Measurements from ENCODE around the gene CYTL1.
"Not testable (repeated sequence)": the region's sequence is repeated elsewhere in the genome, so short reads cannot be mapped to it uniquely, and the experiment has no call there.

Gene CYTL1

DNA sequence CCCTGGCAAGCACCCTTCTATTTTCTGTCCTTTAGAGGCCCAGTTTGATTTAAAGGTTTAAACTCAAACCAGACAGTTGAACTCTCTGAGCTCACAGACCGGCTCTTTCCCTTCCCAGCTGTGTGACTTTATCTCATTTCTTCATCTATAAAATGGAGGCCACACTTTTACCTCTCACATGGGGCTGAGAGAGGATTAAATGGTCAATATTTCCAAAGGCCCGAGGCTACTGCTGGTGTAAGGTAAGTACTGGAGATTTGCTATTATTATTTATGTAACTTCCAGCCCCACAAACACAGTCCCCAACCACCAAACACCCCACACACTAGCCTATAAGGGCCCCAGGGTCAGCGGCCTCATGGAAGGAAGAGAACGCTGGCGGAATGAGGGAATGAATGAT lies 13.6 kb upstream of the CYTL1 start:
- no peak for DNase-seq

DNA sequence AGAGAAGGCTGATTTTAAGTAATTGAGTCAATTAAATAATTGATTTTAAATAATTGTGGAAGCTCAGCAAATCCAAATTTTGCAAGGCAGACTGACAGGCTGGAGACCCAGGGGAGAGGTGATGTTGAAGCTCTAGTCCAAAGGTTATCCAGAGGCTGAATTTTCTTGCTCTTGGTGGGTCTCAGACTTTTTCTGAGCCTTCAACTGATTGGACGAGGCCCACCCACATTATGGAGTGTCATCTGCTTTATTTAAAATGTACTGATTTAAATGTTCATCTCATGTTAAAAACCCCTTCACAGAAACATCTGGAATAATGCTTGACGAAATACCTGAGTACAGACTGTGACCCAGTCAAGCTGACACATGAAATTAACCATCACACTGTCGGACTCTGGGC lies 11.7 kb upstream of the CYTL1 start:
- DNase-seq, result no peak

DNA sequence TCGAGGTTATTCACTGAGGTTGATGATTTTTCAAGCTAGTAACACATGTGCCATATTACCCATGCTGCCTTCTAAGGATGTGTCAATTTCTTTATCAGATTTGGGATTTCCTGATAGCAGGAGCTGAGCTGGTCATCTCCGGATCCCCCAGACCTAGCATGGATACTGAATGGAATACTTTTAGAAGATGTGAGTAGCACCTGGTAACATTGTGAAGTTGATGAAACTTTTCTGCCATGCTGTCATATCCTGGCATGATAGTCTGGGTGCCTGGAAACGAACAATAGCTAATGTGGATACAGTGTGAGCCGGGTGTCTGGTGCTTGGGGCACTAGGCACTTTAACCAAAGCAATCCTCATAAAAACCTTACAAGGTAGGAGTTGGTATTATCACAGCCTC lies 11.0 kb upstream of the CYTL1 start:
- no peak for DNase-seq

DNA sequence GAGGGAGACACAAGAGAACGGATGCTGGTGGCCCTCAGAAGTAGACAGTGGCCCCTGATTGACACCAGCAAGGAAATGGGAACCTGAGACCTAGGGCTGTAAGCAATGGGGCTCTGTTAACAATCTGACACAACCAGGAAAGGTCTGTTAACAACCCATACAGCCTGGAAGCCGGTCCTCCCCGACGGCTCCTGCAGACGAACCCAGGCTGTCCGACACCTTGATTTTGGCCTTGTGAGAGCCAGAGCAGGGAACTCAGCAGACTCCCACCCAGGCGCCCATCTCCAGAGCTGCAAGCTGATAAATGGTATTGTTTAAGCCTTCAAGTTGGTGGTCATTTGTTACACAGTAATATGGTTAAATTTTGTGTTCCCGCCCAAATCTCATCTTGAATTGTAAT lies 10.2 kb upstream of the CYTL1 start:
- no peak for DNase-seq

DNA sequence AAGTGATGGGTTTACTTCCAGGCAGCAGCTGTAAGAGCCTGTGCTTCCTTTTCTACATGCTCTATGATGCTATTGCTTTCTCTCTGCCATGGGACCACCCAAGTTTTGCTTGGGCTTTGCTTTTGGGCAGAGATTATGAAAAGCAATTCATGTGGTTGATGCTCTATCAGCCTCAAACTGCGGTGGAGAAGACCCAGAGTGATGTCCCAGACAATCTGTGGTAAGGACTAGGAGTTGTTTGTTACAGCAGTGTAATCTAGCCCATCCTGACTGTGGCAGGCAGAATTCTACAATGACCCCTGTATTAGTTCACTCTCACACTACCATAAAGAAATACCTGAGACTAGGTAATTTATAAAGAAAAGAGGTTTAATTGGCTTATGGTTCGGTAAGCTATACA lies 9.2 kb upstream of the CYTL1 start:
- DNase-seq, result no peak

DNA sequence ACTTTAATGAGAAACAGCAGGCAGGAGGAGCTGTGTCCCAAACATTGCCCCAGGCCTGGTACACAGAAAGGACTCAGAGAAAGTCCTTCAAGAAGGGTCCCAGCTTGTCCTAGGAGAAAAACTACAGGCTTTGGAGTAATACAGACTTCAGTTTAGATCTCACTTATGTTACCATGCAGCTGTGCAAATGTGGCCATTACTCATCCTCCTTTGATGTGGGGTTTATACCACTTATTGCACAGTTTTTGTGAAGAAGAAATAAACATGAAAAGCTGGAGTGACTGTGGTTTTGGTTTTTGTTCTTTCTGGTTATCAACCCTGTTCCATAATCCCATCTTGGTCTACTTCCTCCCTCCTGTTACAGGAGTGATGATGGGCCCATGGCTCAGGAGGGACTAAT lies 8.1 kb upstream of the CYTL1 start:
- no peak for DNase-seq

DNA sequence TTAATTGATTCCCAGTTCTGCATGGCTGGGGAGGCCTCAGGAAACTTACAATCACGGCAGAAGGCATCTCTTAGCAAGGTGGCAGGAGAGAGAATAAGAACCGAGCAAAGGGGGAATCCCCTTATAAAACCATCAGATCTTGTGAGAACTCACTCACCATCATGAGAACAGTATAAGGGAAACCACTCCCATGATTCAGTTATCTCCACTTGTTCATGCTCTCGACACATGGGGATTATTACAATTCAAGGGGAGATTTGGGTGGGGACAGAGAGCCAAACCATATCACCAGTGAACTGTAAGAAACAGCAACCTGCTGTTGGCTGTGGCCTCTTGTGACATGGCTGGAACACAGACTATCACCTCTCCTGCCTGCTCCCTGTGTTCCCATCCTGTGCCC lies 7.1 kb upstream of the CYTL1 start:
- no peak for DNase-seq

DNA sequence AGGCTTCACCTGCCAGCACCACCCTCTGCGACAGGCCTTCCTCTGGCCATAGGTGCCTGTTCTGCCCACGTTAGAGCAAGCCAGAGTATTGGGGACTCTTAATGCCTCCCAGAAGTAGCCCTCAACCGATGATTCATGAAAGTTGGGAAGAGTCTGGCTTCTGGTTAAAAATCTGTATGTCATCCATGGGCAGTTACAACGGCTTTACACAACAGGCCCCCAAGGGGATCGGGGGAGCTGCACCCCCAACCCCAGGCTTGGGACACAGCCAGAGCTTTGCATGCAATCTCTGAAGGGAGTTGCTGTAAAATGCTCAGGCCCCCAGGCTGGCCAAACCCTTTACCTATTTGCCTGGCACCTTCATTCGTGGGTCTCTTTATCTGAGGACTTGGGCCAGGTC lies 5.4 kb upstream of the CYTL1 start:
- no peak for DNase-seq

DNA sequence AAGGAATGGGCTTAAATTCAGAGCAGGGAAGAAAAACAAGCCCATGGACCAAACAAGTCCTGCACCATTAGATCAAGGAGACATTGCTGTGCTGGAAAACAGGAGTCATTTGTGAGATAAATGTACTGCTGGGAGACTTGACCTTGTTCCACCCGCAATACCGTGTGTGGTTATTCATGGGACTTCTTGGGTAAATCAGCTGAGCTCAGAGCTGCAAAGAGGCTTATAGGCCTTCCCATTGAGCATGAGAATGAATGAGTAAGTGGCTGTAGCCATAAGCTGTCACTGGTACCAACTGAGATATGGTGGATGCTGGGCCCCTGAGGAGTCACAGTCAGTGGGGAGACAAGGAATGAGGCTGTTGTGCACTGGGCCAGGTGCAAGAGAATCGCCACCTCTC lies 2.3 kb upstream of the CYTL1 start:
- DNase-seq, result no peak

DNA sequence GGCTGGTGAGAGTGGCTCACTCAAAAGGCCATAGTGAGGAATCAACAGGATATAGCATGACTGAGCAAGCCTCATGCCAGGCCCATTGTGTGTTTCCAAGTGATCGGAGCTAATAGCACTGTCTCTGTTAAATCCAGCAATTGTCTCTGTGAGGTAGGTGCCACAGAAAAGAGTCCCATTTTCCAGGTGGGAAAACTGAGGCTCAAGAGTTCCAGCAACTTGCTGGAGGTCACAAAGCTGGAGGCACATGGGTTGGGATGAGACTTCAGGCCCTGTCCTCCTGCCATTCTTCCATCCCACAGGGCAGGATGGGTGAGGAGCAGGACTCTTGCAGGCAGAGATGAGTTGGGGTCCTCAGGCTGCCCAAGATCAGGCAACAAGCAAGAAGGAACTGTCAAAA lies 1.1 kb upstream of the CYTL1 start:
- DNase-seq, result no peak

DNA sequence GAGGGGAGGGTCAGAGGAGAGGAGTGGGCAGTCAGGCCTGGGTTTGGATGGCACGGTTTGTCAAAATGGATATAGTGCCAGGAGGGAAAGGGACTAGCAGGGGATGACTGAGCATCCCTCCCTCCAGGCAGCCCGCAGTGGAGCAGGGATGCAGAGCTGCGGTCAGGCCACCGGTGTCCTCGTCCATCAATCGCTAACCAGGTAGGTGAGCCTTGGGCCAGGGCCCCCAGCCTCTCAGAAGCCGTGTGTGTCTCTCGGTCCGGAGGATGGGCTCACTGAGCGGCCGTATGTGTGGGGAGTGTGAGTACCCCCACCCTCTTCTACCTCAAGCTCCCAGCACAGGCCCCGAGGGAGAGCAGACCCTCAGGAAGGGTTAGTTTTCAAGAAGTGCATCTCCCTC lies 538 bp upstream of the CYTL1 start:
- no peak for DNase-seq

DNA sequence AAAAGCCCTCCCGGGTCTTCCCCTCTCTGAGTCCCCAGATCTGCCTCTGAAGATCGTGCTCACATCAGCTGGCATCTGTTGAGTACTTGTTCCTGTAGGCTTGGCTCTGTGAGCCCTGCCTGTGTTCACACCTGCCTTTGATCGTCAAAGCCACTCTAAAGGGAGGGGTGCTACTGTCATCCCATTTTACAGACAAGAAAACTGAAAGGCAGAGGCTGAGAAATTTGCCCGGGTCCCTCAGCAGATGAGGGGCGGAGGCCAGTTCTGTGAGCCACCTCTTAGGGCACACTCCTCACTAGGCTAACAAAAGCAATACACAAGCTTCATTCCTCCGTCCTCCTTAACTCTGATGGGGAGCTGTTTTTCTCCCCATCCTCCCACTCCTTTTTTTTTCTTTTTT lies 655 bp downstream of the CYTL1 start:
- peak; percentile 22 for DNase-seq

DNA sequence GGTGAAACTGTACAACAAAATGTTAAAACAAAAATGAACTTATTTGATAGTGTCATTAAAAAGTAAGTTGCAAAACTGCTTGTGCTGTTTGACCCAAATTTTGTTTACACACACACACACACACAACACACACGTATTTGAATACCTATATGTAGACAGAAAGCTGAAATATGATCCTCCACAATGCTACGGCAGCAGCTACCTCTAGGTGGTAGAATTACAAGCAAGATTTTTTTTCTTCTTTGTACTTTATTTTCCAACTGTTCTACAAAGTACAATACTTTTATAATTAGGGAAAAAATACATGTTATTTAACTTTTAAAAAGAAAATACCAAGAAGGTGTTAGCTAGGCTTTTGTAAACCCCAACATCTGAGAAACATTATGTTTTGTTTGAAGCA lies 1.2 kb downstream of the CYTL1 start:
- no peak for DNase-seq

DNA sequence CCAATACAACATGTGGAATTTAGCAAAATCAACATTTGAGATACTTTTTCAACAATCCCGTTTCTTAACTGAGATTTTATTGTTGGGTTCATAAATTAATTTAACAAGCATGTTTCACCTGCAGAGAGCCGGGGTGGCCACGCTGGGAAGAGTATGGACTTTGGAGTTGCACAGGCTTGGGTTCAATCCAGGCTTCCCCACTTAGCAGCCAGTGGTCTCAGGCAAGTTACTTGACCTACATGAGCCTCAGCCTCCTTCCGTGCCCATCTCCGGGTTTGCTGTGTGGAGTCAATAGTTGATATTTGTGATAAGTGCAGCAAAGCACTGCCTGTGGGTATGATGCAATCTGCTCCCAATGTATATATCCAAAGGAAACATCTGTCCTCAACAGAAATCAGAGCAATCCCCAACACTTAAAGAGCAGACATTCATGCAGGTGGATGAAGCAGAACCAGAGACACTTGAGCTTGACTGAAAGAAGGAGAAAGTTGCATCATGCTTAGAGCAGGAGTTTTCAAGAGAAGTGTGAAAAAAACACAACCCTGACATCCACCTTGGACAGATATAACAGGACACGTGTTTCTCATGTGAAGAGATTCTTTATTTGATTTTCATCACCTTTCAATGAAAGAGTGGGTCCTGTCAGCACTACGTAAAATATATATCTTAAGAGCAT lies 5.1 kb downstream of the CYTL1 start:
- DNase-seq, result no peak

DNA sequence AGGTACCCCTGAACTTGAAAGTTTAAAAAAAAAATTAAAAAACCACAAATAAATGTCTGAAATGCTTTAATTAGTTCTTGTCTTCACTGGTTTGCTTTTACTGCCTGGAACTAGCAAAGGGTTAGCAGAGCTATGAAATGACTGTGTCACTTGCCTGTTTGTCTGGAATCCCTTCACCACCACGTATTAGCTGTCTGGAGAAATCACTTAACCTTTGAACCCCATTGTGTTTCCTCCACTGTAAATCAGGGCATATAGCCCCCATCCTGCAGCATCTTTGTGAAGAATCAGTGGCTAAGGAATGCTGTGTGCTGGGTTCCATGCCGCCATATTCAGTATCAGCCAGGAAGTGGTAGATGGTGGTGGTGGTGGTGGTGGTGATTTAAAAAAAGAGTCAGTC lies 6.3 kb downstream of the CYTL1 start:
- no peak for DNase-seq

DNA sequence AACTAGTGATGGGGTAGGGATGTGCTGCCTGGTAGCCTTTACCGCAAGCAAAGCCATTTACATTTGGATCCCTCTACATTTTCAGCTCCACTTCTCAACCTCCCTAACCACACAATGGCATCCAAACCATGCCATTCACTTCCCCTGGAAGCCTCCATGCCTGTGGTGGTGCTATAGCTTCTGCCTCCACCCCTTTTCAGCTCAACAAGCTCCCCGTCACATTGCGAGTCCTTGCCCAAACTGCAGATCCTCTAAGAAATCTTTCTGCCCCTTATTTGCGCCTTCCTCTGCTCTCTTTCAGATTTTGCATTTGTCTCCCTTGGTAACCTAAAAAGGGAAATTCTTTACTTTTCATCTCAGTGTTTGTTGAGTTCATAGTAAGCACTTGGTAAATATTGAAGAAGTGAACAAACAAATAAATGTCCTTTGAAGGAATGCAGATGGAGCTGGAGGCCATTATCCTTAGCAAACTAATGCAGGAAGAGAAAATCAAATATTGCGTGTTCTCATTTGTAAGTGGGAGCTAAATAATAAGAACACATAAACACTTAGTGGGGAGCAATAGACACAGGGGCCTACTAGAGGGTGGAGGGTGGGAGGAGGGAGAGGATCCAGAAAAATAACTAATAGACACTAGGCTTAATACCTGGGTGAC lies 6.9 kb downstream of the CYTL1 start:
- DNase-seq, result no peak

DNA sequence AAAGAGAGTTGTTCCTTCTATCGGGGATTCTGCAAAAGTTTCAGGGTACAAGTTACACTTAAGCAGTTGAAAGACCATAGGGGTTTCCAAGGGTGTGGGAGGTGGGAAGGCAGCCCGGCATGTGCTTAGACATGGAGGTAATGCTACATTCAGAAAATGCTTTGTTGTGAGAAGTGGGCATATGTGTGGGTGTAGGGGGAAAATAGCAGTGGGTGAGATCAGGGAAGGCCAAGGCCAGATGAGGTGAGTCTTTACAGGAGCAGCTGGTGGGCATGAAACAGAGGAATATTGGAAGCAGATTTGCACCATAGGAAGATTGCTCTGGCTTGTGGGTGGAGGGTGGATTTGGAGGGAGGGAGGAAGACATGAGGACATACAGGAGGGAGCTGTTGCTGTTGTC lies 8.3 kb downstream of the CYTL1 start:
- DNase-seq, result no peak

DNA sequence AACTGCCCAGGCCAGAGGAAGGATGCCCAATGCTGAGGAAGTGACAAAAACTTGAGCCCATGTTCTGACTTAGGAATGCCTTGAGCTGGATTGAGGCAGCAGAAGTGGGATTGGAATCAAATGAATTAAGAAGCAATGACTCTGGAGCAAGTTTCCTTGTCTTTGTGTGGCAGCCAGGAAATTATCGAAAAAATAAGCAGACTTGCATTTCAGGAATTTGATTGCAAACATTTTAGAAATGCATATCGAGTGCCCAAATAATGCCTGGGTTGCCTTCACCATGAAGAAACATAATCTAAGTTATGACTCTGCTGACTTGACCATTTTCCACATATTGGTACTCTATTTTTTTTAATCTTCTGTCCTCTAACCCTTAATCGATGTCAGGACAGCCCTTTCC lies 9.5 kb downstream of the CYTL1 start:
- DNase-seq, result no peak

DNA sequence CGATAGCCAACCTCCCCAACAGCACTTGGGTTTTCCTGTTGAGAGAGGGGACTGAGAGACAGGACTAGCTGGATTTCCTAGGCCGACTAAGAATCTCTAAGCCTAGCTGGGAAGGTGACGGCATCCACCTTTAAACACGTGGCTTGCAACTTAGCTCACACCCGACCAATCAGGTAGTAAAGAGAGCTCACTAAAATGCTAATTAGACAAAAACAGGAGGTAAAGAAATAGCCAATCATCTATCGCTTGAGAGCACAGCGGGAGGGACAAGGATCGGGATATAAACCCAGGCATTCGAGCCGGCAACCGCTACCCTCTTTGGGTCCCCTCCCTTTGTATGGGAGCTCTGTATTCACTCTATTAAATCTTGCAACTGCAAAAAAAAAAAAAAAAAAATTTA lies 12.3 kb downstream of the CYTL1 start:
- not testable (repeated sequence) for DNase-seq

DNA sequence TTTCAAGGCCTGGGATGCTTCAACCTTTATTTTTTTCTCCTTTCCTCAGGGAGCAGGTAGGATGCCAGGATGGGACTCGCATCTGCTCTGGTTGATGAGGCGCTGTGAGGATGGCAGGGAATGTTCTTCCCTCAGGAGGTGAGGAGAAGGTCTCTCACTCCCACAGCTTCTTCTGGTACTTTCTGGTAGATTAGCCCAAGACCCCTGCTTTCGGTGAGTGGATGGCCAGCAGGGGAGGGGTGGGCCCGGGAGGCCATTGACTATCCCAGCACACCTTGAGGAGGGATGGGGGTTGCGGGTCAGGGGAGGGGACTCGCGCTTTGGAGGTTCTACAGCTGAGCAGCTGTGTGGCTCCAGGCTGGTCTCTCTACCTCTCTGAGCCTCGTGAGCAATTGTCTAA lies 14.8 kb downstream of the CYTL1 start:
- DNase-seq, result no peak

DNA sequence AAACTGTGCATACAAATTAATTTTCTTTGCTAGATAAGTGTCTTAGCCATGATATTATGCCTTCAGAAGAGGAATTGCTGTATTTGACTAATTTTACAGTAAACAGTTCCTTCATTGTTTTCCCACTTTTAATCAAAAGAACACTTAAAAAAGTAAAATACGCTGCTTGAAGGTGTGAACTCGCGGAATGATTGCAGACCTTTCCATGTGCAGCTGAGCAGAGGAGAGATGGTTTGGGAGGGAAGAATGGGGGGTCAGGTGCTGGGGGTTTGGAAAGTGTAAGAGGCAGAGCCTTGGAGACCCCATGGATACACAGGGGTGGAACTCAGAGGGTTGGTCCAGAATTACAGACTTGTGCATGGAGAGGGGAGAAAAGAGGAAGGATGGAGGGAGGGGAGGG lies 15.3 kb downstream of the CYTL1 start:
- DNase-seq, result no peak

DNA sequence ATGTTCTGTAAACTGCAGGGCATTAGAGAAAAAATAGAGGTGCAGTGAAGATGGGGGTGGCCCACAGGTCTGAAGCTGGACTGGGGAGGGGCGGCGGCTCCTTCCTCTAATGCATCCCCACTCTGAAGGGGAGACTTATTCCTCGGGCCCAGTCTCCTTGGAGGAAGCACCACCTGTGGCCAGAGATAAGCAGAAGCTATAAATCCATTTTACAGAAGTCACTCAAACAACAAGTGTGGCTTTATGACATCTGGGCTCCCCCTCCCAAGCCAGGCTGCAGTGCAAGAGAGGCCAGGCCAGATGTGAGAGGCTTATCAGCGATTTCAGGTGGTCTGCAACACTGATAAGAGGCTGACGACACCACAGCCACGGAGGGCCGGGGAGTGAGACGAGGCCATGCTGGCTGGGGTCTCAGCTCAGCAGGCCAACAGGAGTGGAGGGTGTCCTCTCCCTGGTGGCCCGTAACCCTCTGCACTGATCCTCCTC lies 15.8 kb downstream of the CYTL1 start:
- no peak for DNase-seq

DNA sequence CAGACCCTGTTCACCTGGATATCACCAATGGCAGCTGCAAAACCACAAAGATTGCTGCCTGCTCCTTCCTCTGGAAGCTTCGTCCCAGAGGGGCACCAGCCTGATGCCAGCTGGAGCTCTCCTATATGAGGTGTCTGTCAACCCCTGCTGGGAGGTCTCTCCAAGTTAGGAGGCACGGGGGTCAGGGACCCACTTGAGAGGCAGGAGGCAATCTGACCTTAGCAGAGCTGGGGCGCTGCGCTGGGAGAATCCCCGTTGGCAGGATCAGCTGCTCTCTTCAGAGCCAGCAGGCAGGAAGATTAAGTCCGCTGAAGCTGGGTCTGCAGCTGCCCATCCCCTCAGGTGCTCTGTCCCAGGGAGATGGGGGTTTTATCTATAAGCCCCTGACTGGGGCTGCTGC lies 17.6 kb downstream of the CYTL1 start:
- DNase-seq, result not testable (repeated sequence)

DNA sequence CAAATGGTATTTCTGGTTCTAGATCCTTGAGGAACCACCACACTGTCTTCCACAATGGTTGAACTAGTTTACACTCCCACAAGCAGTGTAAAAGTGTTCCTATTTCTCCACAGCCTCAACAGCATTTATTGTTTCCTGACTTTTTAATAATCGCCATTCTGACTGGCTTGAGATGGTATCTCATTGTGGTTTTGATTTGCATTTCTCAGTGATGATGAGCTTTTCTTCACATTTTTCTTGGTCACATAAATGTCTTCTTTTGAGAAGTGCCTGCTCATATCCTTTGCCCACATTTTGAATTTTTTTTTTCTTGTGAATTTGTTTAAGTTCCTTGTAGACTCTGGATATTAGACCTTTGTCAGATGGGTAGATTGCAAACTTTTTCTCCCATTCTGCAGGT lies 22.3 kb downstream of the CYTL1 start:
- not testable (repeated sequence) for DNase-seq

DNA sequence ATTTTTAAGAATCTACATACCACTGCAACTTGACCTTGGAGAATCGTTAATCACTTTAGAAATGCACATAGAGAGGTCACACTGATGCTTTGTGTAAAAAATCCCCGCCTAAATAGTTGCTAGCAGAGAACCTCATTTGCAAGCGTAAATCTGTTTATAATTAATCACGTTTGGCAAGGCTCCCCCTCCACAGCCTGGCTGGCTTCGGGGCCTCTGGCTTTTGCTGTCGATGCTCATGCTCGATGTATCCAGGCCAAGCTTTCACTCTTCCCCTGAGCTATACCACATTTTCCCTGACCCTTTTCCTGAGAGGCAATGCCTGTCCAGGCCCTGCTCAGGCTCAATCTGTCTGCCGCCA lies 23.4 kb downstream of the CYTL1 start:
- DNase-seq, result no peak
